H1 (cell line): ENCODE measurements around the gene SMARCC1. TPM values are rescaled to one million over a fixed set of nuclear protein-coding genes. Genes with fewer than 3 reads are reported as not detected.

ENCODE experiments used
- BACH1 ChIP-seq: IDR thresholded peaks from 2 replicates; pipeline ENCODE4 v1.6.1; 2012; ENCODE audit warnings: low read length, improper control_type of control experiment
- polyA plus RNA-seq, 7 experiments: library from polyadenylated mRNA; depleted of rRNA in 3 of 7; stranded (reverse) in 5 of 7; unstranded in 2 of 7; fragments of >200 nt in 5 of 7; fragments of 200-250 nt in 2 of 7; gene quantifications; 1 replicate in 5 of 7; 2 replicates in 1 of 7; 4 replicates in 1 of 7; pipeline versions ENCODE4 v1.2.1 to v1.2.3, GENCODE V29; 2011 to 2013; ENCODE audit warnings: missing spikeins in 2 of 7, mixed read lengths in 2 of 7
- total RNA-seq: library from RNA; stranded (reverse); fragmentation: NEBNext Ultra II Directional; extraction: Animal tissue kit (Norgen Biotek cat#: 25700); gene quantifications from 2 replicates; pipeline ENCODE4 v1.2.1, GENCODE V29; 2021
- TF ChIP-seq, protein P1 (sequence below): fragments of 300-600 bp; sonication (generic); IDR thresholded peaks from 2 replicates; pipeline ENCODE4 v1.7.1; 2012; ENCODE audit warnings: low read length, moderate library complexity, mild to moderate bottlenecking, inconsistent platforms; ENCODE audit not compliant: insufficient replicate concordance

The SMARCC1 gene
- total and polyA plus RNA-seq, 2 of the 8 experiments (the other 6 are each of a cell fraction or from before 2014, with no cell fraction given), result 64.1 to 335 TPM

DNA sequence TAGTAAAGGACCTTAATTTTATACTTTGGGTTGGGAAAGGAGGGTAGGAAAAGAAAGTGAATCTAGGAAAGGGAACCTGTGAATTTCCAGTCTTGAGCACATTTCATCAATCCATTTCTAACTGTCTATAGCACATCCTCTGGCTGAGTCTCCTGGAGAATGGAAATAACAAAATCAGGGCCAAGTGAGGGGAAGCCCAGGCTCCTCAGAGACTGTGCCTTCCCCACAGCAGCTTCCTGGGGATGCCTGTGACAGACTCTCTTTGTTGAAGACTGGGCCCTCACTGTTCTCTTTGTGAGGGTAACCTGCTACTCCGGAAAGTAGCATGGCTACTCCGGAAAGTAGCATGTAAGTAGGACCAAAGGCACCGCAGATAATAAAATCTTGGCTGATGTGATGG, 180.4 kb downstream of the SMARCC1 start (continued):
- TF ChIP-seq, protein P1, sequence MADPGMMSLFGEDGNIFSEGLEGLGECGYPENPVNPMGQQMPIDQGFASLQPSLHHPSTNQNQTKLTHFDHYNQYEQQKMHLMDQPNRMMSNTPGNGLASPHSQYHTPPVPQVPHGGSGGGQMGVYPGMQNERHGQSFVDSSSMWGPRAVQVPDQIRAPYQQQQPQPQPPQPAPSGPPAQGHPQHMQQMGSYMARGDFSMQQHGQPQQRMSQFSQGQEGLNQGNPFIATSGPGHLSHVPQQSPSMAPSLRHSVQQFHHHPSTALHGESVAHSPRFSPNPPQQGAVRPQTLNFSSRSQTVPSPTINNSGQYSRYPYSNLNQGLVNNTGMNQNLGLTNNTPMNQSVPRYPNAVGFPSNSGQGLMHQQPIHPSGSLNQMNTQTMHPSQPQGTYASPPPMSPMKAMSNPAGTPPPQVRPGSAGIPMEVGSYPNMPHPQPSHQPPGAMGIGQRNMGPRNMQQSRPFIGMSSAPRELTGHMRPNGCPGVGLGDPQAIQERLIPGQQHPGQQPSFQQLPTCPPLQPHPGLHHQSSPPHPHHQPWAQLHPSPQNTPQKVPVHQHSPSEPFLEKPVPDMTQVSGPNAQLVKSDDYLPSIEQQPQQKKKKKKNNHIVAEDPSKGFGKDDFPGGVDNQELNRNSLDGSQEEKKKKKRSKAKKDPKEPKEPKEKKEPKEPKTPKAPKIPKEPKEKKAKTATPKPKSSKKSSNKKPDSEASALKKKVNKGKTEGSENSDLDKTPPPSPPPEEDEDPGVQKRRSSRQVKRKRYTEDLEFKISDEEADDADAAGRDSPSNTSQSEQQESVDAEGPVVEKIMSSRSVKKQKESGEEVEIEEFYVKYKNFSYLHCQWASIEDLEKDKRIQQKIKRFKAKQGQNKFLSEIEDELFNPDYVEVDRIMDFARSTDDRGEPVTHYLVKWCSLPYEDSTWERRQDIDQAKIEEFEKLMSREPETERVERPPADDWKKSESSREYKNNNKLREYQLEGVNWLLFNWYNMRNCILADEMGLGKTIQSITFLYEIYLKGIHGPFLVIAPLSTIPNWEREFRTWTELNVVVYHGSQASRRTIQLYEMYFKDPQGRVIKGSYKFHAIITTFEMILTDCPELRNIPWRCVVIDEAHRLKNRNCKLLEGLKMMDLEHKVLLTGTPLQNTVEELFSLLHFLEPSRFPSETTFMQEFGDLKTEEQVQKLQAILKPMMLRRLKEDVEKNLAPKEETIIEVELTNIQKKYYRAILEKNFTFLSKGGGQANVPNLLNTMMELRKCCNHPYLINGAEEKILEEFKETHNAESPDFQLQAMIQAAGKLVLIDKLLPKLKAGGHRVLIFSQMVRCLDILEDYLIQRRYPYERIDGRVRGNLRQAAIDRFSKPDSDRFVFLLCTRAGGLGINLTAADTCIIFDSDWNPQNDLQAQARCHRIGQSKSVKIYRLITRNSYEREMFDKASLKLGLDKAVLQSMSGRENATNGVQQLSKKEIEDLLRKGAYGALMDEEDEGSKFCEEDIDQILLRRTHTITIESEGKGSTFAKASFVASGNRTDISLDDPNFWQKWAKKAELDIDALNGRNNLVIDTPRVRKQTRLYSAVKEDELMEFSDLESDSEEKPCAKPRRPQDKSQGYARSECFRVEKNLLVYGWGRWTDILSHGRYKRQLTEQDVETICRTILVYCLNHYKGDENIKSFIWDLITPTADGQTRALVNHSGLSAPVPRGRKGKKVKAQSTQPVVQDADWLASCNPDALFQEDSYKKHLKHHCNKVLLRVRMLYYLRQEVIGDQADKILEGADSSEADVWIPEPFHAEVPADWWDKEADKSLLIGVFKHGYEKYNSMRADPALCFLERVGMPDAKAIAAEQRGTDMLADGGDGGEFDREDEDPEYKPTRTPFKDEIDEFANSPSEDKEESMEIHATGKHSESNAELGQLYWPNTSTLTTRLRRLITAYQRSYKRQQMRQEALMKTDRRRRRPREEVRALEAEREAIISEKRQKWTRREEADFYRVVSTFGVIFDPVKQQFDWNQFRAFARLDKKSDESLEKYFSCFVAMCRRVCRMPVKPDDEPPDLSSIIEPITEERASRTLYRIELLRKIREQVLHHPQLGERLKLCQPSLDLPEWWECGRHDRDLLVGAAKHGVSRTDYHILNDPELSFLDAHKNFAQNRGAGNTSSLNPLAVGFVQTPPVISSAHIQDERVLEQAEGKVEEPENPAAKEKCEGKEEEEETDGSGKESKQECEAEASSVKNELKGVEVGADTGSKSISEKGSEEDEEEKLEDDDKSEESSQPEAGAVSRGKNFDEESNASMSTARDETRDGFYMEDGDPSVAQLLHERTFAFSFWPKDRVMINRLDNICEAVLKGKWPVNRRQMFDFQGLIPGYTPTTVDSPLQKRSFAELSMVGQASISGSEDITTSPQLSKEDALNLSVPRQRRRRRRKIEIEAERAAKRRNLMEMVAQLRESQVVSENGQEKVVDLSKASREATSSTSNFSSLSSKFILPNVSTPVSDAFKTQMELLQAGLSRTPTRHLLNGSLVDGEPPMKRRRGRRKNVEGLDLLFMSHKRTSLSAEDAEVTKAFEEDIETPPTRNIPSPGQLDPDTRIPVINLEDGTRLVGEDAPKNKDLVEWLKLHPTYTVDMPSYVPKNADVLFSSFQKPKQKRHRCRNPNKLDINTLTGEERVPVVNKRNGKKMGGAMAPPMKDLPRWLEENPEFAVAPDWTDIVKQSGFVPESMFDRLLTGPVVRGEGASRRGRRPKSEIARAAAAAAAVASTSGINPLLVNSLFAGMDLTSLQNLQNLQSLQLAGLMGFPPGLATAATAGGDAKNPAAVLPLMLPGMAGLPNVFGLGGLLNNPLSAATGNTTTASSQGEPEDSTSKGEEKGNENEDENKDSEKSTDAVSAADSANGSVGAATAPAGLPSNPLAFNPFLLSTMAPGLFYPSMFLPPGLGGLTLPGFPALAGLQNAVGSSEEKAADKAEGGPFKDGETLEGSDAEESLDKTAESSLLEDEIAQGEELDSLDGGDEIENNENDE, result no peak
- no peak for TF ChIP-seq BACH1
